ENCODE measurements around the gene TNFRSF8. TPM values are rescaled to one million over a fixed set of nuclear protein-coding genes. Genes with fewer than 3 reads are reported as not detected.

The TNFRSF8 gene
- total and polyA plus RNA-seq, 9 of the 15 experiments (the other 6 are each of a cell fraction or from before 2014, with no cell fraction given), result 3.5 to 38.4 (median 17.1) TPM

- TF ChIP-seq ZNF224 (CRISPR knock-in tag; IDR thresholded peaks at IDR 0.05) (no peak), KLF13 (tag; IDR thresholded peaks at IDR 0.05; ENCODE audit: borderline replicate concordance, low read depth) (0 out of 2 replicates have a peak, but pooled peaks have one; percentile 23), SMAD4 (CRISPR knock-in tag; conservative IDR thresholded peaks at IDR 0.05) (peak; percentile 96), ZNF695 (CRISPR knock-in tag; IDR thresholded peaks at IDR 0.05) (no peak), VEZF1 (CRISPR knock-in tag; IDR thresholded peaks at IDR 0.05) (peak; percentile 34), NFIC (IDR thresholded peaks at IDR 0.05) (peak; percentile 42; the same call in 1 of the 2 replicates), ZC3H11A (IDR thresholded peaks at IDR 0.05; ENCODE audit: low read depth, low read length) (no peak), ZNF134 (CRISPR knock-in tag; conservative IDR thresholded peaks at IDR 0.05) (no peak), ATF3 (IDR thresholded peaks at IDR 0.05) (peak; percentile 77), ATF3 (CRISPR knock-in tag; conservative IDR thresholded peaks at IDR 0.05) (no peak), JUNB (CRISPR knock-in tag; conservative IDR thresholded peaks at IDR 0.05) (no peak)
- TF ChIP-seq, protein P1, sequence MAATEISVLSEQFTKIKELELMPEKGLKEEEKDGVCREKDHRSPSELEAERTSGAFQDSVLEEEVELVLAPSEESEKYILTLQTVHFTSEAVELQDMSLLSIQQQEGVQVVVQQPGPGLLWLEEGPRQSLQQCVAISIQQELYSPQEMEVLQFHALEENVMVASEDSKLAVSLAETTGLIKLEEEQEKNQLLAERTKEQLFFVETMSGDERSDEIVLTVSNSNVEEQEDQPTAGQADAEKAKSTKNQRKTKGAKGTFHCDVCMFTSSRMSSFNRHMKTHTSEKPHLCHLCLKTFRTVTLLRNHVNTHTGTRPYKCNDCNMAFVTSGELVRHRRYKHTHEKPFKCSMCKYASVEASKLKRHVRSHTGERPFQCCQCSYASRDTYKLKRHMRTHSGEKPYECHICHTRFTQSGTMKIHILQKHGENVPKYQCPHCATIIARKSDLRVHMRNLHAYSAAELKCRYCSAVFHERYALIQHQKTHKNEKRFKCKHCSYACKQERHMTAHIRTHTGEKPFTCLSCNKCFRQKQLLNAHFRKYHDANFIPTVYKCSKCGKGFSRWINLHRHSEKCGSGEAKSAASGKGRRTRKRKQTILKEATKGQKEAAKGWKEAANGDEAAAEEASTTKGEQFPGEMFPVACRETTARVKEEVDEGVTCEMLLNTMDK (IDR thresholded peaks at IDR 0.05; ENCODE audit: borderline replicate concordance, insufficient read depth, low read depth, low read length, poor library complexity, severe bottlenecking), result no peak
- TF ChIP-seq, protein P2, sequence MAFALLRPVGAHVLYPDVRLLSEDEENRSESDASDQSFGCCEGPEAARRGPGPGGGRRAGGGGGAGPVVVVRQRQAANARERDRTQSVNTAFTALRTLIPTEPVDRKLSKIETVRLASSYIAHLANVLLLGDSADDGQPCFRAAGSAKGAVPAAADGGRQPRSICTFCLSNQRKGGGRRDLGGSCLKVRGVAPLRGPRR (CRISPR knock-in tag; IDR thresholded peaks at IDR 0.05), result no peak
- TF ChIP-seq, protein P3, sequence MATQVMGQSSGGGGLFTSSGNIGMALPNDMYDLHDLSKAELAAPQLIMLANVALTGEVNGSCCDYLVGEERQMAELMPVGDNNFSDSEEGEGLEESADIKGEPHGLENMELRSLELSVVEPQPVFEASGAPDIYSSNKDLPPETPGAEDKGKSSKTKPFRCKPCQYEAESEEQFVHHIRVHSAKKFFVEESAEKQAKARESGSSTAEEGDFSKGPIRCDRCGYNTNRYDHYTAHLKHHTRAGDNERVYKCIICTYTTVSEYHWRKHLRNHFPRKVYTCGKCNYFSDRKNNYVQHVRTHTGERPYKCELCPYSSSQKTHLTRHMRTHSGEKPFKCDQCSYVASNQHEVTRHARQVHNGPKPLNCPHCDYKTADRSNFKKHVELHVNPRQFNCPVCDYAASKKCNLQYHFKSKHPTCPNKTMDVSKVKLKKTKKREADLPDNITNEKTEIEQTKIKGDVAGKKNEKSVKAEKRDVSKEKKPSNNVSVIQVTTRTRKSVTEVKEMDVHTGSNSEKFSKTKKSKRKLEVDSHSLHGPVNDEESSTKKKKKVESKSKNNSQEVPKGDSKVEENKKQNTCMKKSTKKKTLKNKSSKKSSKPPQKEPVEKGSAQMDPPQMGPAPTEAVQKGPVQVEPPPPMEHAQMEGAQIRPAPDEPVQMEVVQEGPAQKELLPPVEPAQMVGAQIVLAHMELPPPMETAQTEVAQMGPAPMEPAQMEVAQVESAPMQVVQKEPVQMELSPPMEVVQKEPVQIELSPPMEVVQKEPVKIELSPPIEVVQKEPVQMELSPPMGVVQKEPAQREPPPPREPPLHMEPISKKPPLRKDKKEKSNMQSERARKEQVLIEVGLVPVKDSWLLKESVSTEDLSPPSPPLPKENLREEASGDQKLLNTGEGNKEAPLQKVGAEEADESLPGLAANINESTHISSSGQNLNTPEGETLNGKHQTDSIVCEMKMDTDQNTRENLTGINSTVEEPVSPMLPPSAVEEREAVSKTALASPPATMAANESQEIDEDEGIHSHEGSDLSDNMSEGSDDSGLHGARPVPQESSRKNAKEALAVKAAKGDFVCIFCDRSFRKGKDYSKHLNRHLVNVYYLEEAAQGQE (IDR thresholded peaks at IDR 0.05; ENCODE audit: borderline replicate concordance), result peak; percentile 14; the same call in 1 of the 2 replicates
- TF ChIP-seq, protein P3 (CRISPR knock-in tag; IDR thresholded peaks at IDR 0.05; ENCODE audit: low read depth), result no peak
These were observed 22.5 kb upstream of the TNFRSF8 start (continued) for GRCh38 chr1:12040457-12041051.
